HG03460 (cell line): ENCODE measurements around the gene WDFY3.

Experiments used
- ATAC-seq: cut with Tn5 transposase; IDR thresholded peaks from one replicate; pipeline ENCODE4 v1.9.1; 2021; ENCODE audit not compliant: unreplicated experiment

The WDFY3 gene

DNA sequence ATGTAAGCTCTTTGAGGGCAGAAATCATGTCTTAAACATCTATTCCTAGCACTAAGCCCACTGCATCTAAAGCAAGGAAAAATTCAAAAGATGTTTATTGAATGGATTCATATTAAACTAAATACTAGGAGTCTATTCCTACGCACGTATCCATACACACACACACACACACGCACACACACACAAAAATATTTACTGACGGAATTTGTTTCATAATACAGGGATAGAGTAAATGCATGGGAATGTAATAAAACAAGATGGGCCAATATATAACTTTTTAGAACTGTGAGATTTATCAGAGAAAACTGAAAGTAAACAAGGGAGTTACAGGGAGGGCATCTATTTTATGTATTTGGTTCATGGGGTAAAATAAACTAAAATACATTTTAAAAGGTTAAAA is 57.6 kb downstream of the WDFY3 start:
- ATAC-seq, result no peak

DNA sequence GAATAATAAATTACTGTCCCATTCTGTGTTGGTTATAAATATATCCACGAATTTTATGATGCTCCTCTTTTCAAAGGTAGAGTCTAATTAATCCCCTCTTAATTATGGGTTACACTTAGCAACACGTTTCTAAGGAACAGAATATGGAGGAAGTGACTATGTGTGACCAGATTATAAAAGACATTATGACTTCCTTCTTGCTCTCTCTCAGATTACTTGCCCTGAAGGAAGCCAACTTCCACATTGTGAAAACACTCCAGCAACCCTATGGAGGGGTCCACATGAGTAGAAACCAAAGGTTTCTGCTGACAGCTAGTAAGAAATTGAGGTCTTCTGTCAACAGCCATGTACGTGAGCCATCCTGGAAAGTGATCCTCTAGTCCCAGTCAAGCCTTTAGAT is 59.3 kb downstream of the WDFY3 start:
- ATAC-seq, result no peak

DNA sequence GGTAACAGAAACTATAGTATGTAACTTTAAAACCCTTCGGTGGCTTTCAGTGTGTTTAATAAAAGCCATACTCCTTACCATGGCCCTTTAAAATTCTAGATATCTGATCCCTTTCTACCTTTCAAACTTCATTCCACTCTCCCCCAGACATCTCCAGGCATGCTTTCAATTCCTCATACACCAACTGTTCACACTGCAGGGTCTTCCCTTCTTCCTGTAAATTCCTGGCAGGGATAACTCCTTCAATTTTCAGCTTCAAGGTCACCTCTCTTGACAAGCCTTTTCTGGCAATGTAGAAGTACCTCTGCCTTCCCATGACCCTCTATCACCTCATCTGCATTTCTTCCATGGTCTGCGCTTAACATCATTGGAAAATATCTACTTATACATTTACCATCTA is 60.8 kb downstream of the WDFY3 start:
- ATAC-seq, result no peak

DNA sequence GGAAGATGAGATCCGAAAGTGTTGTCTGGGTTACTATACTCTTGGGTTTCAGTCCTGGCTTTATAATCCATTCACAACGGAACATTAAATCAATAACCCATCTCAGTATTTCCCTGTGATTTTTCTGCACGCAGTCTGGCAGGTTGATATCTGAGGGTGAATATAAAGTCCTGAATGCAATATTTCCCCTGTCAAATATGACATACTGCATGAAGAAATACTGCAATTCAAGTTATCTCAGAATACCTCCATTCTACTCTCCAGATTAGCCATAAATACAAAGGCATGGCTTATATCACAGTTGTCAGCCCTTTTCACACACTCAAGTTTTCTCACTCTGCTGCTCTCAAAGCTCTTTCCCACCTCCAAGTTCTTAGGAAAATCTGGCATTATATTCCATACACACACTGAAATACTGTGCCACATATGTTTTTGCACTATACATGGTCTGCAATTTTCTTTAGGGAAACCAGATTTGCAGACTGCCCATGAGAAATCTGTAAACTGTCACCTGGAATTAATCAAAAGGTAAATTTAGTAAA is 64.7 kb downstream of the WDFY3 start:
- no peak for ATAC-seq

DNA sequence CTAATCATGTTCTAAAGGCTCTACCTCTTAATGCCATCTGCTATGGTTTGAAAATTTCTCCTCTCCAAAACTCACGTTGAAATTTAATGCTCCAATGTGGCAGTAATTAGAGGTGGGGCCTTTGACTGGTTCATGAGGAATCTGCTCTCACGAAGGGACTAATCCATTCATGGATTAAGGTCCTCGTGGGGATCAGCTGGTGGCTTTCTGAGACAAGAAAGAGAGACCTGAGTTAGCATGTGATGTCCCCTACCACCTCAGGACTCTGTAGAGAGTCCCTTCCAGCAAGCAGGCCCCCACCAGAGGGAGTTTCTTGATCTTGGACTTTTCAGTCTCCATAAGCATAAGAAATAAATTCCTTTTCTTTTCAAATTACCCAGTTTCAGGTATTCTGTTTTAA is 65.3 kb downstream of the WDFY3 start:
- ATAC-seq, result no peak

DNA sequence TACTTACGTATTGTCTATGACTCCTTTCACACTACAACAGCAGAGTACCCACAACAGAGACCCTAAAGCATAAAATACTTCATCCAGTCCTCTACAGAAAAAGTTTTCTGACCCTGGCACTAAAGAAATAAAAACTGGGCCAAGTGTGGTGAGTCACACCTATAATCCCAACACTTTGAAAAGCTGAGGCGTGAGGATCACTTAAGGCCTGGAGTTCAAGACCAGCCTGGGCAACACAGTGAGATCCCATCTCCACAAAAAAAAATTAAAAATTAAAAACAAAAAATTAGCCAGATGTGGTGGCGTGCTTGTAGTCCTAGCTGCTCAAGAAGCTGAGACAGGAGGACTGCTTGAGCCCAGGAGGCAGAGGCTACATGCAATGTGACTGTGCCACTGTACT is 66.9 kb downstream of the WDFY3 start:
- no peak for ATAC-seq

DNA sequence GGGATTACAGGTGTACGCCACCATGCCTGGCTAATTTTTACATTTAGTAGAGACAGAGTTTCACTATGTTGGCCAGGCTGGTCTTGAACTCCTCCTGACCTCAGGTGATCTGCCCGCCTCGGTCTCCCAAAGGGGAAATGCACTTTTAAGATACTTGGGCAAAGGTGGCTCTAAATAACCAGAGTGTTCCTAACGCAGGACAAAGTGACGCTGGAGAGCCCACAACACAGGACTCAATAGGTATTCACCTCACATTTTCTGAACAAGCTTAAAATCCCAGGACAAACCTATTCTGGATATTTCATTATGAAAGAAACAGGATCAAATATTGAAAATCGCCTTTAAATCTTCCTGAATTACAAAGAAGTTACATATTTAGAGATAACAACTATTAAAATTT is 69.0 kb downstream of the WDFY3 start:
- no peak for ATAC-seq

DNA sequence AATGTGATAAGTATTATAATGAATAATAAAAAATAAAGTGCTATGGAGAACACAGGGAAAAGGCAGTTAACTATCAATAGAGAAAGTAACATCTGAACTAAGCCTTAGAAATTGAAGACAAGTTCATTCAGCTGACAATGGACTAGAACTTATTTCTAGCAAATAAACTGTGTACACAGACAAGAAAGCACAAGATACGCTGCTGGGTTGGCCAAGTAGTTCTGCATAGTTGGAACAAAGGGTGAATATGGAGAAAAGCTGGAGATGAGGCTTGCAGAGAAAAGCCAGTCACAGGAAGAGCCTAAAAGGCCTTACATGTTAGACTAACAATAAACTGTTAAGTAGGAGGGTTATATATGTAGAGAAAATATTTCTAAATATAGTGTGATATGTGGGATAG is 71.2 kb downstream of the WDFY3 start:
- no peak for ATAC-seq

DNA sequence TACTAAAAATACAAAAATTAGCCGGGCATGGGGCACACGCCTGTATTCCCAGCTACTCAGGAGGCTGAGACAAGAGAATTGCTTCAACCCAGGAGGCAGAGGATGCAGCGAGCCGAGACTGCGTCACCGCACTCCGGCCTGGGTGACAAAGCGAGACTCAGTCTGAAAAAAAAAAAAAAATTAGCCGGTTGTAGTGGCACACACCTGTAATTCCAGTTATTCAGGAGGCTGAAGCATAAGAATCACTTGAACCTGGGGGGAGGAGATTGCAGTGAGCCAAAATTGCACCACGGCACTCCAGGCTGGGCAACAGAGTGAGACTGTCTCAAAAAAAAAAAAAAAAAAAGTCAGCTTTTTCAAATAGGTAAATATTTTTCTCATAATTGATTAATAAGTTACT is 71.9 kb downstream of the WDFY3 start:
- no peak for ATAC-seq

DNA sequence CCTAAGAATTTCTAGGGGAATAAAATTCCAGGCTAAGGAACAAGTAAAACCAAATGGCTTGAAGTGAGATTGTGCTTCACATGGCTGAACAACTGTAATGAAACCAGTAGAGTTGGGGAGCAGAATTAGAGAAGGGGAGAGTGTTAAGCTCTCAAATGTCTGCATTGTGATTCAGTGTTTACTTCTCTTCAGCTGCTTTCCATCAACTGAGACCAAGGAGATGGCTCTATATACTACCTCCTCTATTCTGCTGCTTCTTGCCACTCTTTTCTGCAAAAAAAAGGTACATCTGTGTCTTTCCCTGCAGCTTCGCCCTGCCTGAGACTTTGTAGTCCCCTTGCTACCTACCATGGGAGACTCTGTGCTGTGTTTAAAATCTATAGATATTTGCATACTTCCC is 73.5 kb downstream of the WDFY3 start:
- no peak for ATAC-seq

DNA sequence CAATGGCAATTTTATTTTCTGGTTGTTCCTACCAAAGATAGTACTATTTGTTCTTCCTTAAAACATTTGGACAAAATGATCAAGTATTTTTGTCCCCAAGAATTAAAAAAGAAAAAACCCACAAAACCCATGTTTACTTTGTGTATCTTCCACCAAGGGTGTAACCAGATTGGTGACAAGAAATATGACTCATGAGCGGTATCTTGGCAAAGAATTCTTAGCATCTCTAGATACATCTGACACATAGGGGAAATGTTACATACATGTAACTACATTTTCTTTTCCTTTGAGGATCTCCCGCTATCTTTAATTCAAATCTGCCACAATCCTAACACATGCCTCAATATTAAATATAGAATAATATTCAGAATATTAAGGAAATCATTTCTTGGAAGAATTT is 78.7 kb downstream of the WDFY3 start:
- no peak for ATAC-seq

DNA sequence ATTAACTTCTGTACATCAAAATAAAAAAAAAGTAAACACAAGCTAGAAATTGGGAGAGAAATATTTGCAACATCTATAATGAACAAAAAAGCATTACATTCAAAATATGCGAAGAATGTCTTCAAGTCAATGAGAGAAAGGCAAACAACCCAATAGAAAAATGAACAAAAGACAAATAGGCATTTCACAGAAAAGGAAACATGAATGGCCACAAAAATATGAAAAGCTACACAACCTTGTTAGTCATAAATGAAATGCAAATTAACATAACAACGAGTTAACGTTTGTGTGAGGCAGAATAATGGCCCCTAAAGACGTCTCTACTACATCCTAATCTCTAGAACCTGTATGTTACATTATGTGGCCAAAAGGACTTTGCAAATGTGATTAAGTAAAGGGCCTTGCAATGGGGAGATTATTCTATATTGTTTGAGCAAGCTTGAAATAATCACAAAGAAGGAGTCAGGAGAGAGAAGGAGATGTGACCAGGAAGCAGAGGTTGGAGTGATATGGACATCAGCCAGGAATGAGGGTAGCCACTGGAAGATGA is 86.8 kb downstream of the WDFY3 start:
- no peak for ATAC-seq

DNA sequence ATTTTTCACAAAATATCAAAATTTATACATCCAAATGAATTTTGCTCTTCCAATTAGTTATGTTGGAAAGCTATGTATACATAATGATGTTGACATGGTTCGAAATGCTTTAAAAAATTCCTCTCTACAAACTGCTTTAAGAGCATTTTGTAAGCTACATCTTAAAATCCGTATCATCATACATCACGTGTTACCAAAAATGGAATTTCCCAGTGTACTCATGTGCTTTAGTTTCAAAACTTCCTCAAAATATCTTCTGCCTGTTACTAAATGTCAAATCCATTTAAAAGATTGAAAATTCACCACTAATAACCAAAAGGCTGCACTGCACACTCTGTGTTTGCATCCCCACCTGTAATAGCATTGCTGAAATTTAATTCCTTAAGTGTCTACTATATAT is 87.9 kb downstream of the WDFY3 start:
- no peak for ATAC-seq

DNA sequence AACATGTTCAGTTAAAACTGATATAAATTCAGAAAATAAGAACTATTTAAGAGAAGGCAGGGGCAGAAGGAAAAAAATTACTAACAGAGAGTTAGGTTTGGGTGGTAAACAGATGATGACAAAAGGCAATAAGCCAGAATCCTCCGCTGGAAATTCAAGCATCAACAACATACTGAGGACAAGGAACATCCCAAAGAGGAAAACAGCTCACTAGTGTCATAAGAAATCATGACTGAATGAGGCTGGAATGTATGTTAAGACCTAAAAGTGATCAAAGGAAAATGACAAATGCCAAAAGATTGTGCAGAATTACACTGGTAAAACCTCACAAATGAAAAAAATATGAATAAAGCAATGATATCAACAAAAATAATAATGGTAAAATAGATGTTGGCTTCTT is 88.4 kb downstream of the WDFY3 start:
- no peak for ATAC-seq

DNA sequence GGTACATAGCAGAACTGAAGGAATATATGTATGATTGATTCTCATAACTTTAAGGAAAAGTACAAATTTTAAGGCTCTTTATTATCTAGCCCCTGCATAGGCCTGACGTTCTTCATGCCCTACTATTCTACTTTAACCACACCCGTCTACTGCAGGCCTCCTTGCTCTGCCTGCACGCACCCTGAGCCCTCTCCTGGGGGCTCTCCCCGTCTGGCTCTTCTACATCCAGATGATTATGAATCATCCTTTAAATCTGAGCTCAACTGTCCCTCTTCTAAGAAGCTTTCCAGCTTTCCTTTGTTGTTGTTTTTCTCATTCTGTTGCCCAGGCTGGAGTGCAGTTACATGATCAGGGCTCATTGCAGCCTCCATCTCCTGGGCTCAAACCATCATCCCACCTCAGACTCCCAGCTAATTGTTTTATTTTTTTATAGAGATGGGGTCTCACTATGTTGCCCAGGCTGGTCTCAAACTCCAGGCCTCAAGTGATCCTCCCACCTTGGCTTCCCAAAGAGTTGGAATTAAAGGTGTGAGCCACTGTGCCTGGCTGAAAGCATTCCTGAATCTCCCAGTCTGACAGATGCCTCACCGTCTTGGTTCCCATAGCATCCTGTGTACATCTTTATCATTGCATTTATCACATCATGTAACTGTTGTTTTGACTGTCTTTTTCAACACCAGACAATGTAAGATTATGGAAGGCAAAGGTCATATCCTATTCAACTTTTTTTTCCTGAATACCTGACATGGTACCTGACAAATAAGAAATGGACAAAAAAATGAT is 89.2 kb downstream of the WDFY3 start:
- no peak for ATAC-seq

DNA sequence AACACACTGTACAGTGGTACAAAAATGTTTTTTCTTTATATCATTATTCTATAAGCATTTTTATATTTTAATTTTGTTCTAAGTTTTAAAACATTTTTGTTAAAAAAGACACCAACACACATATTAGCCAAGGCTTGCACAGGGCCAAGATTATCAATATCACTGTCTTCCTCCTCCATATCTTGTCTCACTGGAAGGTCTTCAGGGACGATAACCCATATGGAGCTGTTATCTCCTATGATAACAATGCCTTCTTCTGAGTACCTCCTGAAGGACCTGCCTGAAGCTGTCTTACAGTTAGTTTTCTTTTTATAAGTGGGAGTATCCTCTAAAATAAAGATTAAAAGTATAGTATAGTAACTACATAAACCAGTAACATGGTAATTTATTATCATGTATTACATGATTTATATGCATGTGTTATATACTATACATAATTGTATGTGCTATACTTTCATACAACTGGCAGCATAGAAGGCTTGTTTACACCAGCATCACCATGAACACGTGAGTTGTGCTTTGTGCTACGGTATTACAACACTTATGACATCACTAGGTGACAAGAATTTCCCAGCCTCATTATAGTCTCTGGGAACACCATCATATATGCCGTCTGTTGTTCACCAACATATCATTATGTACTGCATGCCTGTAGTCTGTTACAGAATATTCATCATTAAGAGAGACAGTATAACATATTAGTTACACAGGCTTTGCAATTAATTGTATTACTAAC is 90.7 kb downstream of the WDFY3 start:
- no peak for ATAC-seq

DNA sequence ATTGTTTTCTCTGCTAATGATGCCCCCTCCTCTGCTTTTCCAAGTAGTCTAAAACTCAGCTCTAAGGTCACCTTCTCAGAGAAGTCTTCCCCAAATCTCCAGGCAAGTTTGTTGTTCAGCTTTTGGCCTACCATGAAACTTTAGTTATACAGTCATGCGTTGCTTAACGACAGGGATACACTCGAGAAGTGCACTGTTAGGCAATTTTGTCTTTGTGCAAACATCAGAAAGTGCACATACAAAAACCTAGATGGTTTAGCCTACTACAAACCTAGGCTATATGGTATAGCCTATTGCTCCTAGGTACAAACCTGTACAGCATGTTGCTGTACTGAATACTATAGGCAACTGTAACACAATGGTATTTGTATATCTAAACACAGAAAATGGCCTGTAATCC is 91.9 kb downstream of the WDFY3 start:
- no peak for ATAC-seq

DNA sequence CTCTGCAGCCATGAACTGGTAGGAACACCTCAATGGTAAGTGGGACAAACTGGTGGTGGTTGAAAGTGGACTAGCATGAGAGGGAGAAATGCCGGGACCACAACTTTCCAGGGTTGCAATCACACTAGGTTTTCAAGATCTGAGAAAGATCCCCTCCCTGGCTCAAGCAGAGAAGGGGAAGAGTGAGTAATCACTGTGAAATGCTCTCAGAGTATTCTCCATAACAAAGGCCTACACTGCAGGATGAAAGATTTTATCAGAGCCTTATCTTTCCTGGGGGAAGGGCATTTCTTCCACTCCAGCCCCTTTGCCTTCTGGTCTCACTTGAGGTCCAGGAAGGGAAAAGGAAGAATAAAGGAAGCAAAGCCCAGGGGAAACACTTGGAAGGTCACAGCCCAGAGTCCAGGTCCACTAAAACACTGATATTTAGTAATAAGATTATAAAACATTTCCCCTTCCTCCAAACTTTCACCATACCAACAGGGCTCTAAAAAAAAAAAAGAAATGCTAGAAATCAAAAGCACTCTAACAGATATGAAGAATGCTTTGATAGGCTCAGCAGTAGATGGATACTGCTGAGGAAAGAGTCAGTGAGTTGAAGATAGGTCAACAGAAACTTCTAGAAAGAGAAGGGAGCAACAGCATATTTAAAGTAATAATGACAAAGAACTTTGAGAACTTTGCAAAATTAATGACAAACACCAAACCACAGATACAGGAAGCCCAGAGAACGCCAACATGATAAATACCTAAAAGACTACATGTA is 95.9 kb downstream of the WDFY3 start:
- no peak for ATAC-seq

DNA sequence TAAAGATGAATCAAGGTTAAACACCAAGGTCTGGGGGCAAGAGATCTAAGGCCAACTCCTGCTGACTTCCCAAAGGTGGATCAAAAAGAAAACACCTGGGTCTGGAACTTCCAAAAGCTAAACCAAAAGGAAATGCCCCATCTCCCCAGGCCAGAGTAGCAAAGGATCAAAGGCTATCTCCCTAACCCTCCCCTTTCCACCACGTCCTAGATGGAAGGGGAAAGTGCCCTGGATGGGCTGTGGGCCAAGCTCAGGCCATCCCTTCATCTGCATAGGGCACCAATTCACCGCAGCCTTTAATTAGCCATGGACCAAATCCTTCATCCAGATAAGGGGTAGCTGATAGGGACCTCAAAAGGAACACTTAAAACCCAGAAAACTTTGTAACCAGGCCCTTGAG is 100.2 kb downstream of the WDFY3 start:
- ATAC-seq, result no peak

DNA sequence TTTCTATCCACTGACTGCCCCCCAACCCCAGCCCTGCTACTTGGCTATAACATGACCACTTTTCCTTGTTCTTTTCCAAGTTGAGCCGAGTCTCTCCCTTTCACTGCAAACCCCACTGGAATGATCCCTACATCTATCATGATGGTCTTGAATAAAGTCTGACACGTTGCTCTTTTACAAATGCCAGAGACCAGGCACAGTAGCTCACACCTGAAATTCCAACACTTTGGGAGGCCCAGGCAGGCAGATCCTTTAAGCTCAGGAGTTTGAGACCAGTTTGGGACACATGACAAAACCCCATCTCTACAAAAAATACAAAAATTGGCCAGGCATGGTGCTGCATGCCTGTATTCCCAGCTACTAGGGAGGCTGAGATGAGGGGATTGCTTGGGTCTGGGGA is 100.9 kb downstream of the WDFY3 start:
- no peak for ATAC-seq

DNA sequence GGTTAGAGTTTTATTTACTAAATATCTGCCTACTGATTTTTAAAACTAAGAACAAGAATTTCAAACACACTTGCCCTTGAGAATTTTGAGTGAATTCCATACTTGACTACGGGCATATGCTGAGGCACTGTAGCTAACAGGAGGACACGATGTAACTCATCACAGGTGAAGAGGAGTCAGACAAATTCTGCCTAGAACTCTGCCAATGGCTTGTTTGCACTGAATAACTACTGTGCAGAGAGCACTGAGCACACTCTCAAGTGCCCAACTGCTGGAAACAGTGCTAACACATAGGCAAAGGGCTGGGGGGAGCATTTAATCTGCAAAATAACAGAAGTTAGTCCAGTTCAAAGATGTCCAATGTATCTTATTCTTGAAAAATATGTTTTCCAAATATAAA is 104.4 kb downstream of the WDFY3 start:
- no peak for ATAC-seq
